GM23338 (cell line): Measurements from ENCODE around the gene MICAL2. TPM values are rescaled to one million over a fixed set of nuclear protein-coding genes. Genes with fewer than 3 reads are reported as not detected.

Source experiments
- ATAC-seq: fragments of 200-7000 bp; cut with Tn5 transposase; 3 replicates; pipeline ENCODE4 v1.9.1; 2020
- DNase-seq: peaks from one replicate; pipeline ENCODE4 v3.0.0-alpha.2; 2015; ENCODE audit warnings: low spot score
- H2AFZ ChIP-seq: fragments of 200-600 bp; sonication (generic); 2 replicates; pipeline ENCODE4 v1.8.0; 2016; ENCODE audit warnings: antibody characterized with exemption, mild to moderate bottlenecking, moderate library complexity
- H3F3A ChIP-seq: fragments of 200-600 bp; sonication (generic); replicated peaks from 2 replicates; pipeline ENCODE4 v1.8.0; 2017; ENCODE audit warnings: antibody characterized with exemption, mixed run types, low read depth
- H3K27ac ChIP-seq: fragments of 200-600 bp; sonication (generic); 2 replicates; pipeline ENCODE4 v1.6.1; 2016; ENCODE audit warnings: low read depth
- H3K27me3 ChIP-seq: fragments of 200-600 bp; sonication (generic); 2 replicates; pipeline ENCODE4 v1.8.0; 2016; ENCODE audit warnings: mild to moderate bottlenecking, mixed run types, moderate library complexity; ENCODE audit not compliant: insufficient read depth
- H3K36me3 ChIP-seq: fragments of 200-600 bp; sonication (generic); 2 replicates; pipeline ENCODE4 v1.8.0; 2016; ENCODE audit warnings: mild to moderate bottlenecking; ENCODE audit not compliant: insufficient read depth
- H3K4me1 ChIP-seq: fragments of 200-600 bp; sonication (generic); 2 replicates; pipeline ENCODE4 v1.8.0; 2016; ENCODE audit warnings: mild to moderate bottlenecking, moderate library complexity; ENCODE audit not compliant: insufficient read depth
- H3K4me2 ChIP-seq: fragments of 200-600 bp; sonication (generic); 2 replicates; pipeline ENCODE4 v1.7.1; 2017; ENCODE audit warnings: mixed run types
- H3K4me3 ChIP-seq: fragments of 200-600 bp; sonication (generic); 2 replicates; pipeline ENCODE4 v1.6.1; 2016; ENCODE audit warnings: mixed run types
- H3K79me2 ChIP-seq: fragments of 200-600 bp; sonication (generic); replicated peaks from 2 replicates; pipeline ENCODE4 v1.8.0; 2017; ENCODE audit warnings: mild to moderate bottlenecking; ENCODE audit not compliant: insufficient read depth
- H3K9me2 ChIP-seq: fragments of 200-600 bp; sonication (generic); 2 replicates; pipeline ENCODE4 v1.8.0; 2017; ENCODE audit not compliant: insufficient read depth
- H4K20me1 ChIP-seq: fragments of 200-600 bp; sonication (generic); replicated peaks from 2 replicates; pipeline ENCODE4 v1.8.0; 2017; ENCODE audit warnings: mild to moderate bottlenecking; ENCODE audit not compliant: insufficient read depth
- H3K27ac Mint-ChIP-seq: 2 replicates; pipeline ENCODE4 v1.8.0; 2020; ENCODE audit warnings: inconsistent platforms, mild to moderate bottlenecking, moderate library complexity, mixed read lengths
- H3K27me3 Mint-ChIP-seq: 3 replicates; pipeline ENCODE4 v1.8.0; 2022; ENCODE audit warnings: low read depth, mild to moderate bottlenecking, moderate library complexity, mixed read lengths, inconsistent platforms; ENCODE audit not compliant: insufficient read depth, poor library complexity
- H3K36me3 Mint-ChIP-seq: 3 replicates; pipeline ENCODE4 v1.8.0; 2021; ENCODE audit warnings: low read depth, mild to moderate bottlenecking, inconsistent platforms, moderate library complexity, mixed read lengths
- H3K4me1 Mint-ChIP-seq: 3 replicates; pipeline ENCODE4 v1.8.0; 2020; ENCODE audit warnings: mild to moderate bottlenecking, inconsistent platforms, mixed read lengths
- H3K4me3 Mint-ChIP-seq: 3 replicates; pipeline ENCODE4 v1.8.0; 2021; ENCODE audit warnings: moderate library complexity, mild to moderate bottlenecking, inconsistent platforms, mixed read lengths
- H3K9me3 Mint-ChIP-seq: 3 replicates; pipeline ENCODE4 v1.8.0; 2020; ENCODE audit warnings: moderate library complexity, mild to moderate bottlenecking, inconsistent platforms, mixed read lengths
- STAT1 ChIP-seq: IDR thresholded peaks from one replicate; pipeline ENCODE4 v1.6.1; 2016; ENCODE audit warnings: antibody characterized with exemption; ENCODE audit not compliant: unreplicated experiment
- polyA plus RNA-seq: library from polyadenylated mRNA; unstranded; fragments of >200 nt; fragmentation: Nextera tagmentation; extraction: Ambion mirVana; gene quantifications from 2 replicates; pipeline ENCODE4 v1.2.1, GENCODE V29; 2016
- total RNA-seq: library from RNA; depleted of rRNA; stranded (reverse); fragments of >200 nt; shearing (Covaris generic); gene quantifications from 2 replicates; pipeline ENCODE4 v1.2.3, GENCODE V29; 2014
- TF ChIP-seq, protein P1 (sequence below): fragments of 250-450 bp; sonication (Bioruptor Pico); IDR thresholded peaks from 2 replicates; pipeline ENCODE4 v1.5.0; 2020; ENCODE audit warnings: mild to moderate bottlenecking, moderate library complexity
- TF ChIP-seq, protein P2 (sequence below): IDR thresholded peaks from one replicate; pipeline ENCODE4 v1.6.1; 2018; ENCODE audit warnings: antibody characterized with exemption; ENCODE audit not compliant: unreplicated experiment

The MICAL2 gene
- total and polyA plus RNA-seq, 2 experiments from 2014 or later = 0.66 to 1.4 TPM

DNA sequence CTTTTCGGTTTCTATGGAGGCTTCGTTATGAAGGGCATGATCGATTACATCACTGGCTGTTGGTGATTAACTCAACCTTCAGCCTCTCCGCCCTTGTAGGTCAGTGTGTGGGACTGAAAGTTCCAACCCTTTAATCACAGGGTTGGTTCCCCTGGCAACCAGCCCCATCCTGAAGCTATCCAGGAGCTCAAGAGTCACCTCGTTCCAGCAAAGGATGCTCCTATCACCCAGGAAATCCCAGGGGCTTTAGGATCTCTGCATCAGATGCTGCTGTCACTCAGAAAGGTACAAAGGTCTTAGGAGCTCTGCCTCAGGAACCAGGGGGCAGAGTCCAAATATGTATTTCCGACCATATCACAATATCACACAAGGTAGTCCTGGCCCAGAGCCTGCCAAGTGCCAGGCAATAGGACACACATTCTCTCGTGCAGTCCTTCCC lies 143.5 kb downstream of the MICAL2 start:
- H3K4me1 Mint-ChIP-seq = peaks cover 15% of the 10 kb centered on the region
- Histone ChIP-seq H3K27ac (no peak overlapping the region), H3K4me1 (peaks cover 5% of the 10 kb centered on the region), H4K20me1 (no peaks in the 10 kb centered on the region), H3K4me2 (no peak overlapping the region), H2AFZ (no peak overlapping the region), H3K27me3 (no peaks in the 10 kb centered on the region), H3F3A (no peaks in the 10 kb centered on the region), H3K4me3 (no peak overlapping the region), H3K9me2 (no peaks in the 10 kb centered on the region; the same call in 1 of the 2 replicates), H3K79me2 (no peaks in the 10 kb centered on the region), H3K36me3 (no peaks in the 10 kb centered on the region)
- H3K27me3 Mint-ChIP-seq = peaks cover 2% of the 10 kb centered on the region
- DNase-seq (no peak), ATAC-seq (no peak)
- H3K36me3 Mint-ChIP-seq = no peaks in the 10 kb centered on the region
- H3K9me3 Mint-ChIP-seq = no peaks in the 10 kb centered on the region
- H3K4me3 Mint-ChIP-seq = no peak overlapping the region
- no peak overlapping the region for H3K27ac Mint-ChIP-seq
- TF ChIP-seq STAT1 = no peak
- TF ChIP-seq, protein P1, sequence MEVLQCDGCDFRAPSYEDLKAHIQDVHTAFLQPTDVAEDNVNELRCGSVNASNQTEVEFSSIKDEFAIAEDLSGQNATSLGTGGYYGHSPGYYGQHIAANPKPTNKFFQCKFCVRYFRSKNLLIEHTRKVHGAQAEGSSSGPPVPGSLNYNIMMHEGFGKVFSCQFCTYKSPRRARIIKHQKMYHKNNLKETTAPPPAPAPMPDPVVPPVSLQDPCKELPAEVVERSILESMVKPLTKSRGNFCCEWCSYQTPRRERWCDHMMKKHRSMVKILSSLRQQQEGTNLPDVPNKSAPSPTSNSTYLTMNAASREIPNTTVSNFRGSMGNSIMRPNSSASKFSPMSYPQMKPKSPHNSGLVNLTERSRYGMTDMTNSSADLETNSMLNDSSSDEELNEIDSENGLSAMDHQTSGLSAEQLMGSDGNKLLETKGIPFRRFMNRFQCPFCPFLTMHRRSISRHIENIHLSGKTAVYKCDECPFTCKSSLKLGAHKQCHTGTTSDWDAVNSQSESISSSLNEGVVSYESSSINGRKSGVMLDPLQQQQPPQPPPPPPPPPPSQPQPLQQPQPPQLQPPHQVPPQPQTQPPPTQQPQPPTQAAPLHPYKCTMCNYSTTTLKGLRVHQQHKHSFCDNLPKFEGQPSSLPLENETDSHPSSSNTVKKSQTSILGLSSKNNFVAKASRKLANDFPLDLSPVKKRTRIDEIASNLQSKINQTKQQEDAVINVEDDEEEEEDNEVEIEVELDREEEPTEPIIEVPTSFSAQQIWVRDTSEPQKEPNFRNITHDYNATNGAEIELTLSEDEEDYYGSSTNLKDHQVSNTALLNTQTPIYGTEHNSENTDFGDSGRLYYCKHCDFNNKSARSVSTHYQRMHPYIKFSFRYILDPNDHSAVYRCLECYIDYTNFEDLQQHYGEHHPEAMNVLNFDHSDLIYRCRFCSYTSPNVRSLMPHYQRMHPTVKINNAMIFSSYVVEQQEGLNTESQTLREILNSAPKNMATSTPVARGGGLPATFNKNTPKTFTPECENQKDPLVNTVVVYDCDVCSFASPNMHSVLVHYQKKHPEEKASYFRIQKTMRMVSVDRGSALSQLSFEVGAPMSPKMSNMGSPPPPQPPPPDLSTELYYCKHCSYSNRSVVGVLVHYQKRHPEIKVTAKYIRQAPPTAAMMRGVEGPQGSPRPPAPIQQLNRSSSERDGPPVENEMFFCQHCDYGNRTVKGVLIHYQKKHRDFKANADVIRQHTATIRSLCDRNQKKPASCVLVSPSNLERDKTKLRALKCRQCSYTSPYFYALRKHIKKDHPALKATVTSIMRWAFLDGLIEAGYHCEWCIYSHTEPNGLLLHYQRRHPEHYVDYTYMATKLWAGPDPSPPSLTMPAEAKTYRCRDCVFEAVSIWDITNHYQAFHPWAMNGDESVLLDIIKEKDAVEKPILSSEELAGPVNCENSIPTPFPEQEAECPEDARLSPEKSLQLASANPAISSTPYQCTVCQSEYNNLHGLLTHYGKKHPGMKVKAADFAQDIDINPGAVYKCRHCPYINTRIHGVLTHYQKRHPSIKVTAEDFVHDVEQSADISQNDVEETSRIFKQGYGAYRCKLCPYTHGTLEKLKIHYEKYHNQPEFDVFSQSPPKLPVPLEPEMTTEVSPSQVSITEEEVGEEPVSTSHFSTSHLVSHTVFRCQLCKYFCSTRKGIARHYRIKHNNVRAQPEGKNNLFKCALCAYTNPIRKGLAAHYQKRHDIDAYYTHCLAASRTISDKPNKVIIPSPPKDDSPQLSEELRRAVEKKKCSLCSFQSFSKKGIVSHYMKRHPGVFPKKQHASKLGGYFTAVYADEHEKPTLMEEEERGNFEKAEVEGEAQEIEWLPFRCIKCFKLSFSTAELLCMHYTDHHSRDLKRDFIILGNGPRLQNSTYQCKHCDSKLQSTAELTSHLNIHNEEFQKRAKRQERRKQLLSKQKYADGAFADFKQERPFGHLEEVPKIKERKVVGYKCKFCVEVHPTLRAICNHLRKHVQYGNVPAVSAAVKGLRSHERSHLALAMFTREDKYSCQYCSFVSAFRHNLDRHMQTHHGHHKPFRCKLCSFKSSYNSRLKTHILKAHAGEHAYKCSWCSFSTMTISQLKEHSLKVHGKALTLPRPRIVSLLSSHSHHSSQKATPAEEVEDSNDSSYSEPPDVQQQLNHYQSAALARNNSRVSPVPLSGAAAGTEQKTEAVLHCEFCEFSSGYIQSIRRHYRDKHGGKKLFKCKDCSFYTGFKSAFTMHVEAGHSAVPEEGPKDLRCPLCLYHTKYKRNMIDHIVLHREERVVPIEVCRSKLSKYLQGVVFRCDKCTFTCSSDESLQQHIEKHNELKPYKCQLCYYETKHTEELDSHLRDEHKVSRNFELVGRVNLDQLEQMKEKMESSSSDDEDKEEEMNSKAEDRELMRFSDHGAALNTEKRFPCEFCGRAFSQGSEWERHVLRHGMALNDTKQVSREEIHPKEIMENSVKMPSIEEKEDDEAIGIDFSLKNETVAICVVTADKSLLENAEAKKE (CRISPR knock-in tag) = no peak
- TF ChIP-seq, protein P2, sequence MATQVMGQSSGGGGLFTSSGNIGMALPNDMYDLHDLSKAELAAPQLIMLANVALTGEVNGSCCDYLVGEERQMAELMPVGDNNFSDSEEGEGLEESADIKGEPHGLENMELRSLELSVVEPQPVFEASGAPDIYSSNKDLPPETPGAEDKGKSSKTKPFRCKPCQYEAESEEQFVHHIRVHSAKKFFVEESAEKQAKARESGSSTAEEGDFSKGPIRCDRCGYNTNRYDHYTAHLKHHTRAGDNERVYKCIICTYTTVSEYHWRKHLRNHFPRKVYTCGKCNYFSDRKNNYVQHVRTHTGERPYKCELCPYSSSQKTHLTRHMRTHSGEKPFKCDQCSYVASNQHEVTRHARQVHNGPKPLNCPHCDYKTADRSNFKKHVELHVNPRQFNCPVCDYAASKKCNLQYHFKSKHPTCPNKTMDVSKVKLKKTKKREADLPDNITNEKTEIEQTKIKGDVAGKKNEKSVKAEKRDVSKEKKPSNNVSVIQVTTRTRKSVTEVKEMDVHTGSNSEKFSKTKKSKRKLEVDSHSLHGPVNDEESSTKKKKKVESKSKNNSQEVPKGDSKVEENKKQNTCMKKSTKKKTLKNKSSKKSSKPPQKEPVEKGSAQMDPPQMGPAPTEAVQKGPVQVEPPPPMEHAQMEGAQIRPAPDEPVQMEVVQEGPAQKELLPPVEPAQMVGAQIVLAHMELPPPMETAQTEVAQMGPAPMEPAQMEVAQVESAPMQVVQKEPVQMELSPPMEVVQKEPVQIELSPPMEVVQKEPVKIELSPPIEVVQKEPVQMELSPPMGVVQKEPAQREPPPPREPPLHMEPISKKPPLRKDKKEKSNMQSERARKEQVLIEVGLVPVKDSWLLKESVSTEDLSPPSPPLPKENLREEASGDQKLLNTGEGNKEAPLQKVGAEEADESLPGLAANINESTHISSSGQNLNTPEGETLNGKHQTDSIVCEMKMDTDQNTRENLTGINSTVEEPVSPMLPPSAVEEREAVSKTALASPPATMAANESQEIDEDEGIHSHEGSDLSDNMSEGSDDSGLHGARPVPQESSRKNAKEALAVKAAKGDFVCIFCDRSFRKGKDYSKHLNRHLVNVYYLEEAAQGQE = no peak
